ENCODE data around the gene ABHD12.

The ABHD12 gene

DNA sequence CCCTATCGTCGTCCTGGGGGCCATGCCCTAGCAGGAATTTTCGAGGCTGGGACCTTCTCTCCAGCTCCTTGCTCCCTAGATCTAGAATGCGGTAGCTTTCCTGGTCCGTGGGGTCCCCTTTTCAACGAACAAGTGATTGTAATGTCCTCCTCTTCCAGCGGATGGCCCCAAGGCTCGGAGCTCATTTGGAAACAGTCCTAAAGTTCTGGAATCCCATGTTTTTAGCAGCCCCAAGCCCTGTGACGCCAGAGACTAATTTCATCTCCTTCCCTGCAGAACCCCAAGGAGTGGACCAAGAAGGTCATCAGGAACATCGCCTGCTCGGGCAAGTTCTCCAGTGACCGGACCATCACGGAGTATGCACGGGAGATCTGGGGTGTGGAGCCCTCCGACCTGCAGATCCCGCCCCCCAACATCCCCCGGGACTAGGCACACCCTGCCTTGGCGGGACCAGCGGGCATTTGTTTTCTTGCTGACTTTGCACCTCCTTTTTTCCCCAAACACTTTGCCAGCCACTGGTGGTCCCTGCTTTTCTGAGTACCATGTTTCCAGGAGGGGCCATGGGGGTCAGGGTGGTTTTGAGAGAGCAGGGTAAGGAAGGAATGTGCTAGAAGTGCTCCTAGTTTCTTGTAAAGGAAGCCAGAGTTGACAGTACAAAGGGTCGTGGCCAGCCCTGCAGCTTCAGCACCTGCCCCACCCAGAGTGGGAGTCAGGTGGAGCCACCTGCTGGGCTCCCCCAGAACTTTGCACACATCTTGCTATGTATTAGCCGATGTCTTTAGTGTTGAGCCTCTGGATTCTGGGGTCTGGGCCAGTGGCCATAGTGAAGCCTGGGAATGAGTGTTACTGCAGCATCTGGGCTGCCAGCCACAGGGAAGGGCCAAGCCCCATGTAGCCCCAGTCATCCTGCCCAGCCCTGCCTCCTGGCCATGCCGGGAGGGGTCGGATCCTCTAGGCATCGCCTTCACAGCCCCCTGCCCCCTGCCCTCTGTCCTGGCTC is 94.2 kb downstream of the ABHD12 start:
- DNase-seq (ENCODE audit: insufficient read length, low spot score) (no peak), FAIRE-seq (no peak)
- TF ChIP-seq, protein P1, sequence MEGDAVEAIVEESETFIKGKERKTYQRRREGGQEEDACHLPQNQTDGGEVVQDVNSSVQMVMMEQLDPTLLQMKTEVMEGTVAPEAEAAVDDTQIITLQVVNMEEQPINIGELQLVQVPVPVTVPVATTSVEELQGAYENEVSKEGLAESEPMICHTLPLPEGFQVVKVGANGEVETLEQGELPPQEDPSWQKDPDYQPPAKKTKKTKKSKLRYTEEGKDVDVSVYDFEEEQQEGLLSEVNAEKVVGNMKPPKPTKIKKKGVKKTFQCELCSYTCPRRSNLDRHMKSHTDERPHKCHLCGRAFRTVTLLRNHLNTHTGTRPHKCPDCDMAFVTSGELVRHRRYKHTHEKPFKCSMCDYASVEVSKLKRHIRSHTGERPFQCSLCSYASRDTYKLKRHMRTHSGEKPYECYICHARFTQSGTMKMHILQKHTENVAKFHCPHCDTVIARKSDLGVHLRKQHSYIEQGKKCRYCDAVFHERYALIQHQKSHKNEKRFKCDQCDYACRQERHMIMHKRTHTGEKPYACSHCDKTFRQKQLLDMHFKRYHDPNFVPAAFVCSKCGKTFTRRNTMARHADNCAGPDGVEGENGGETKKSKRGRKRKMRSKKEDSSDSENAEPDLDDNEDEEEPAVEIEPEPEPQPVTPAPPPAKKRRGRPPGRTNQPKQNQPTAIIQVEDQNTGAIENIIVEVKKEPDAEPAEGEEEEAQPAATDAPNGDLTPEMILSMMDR (IDR thresholded peaks at IDR 0.05; ENCODE audit: insufficient read depth, missing control alignments), result peak; percentile 25

DNA sequence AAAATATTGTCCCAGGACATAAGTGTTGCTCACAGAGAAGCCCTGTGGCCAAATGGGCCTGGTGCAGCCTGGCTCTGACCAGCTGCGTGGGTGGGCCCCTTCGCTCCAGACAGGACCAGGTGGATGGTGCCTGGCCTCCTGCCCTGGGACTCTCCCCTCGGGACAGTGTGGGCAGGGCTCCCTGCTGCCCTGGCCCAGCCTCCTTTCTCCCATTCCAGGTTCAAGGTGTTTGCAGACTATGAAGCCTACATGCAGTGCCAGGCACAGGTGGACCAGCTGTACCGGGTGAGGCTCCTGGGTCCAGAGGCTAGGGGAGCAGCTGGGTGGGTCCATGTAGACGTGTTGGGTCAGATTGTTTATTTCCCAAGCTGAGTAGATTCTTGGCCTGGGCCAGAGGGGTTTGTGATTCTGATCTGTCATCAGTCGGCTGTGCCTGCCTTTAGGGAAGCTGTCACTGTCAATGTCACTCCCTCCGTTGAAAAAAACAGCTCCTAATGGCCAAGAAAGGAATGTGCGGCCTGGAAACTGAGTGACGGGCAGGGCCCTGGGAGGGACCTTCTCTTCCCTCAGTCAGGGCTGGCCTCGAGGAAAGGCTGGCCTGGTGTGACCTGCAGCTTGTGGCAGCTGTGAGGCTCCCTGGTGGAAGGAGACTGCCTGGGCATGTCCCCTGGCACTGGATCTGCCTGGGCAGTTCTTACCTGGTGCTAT is 95.1 kb downstream of the ABHD12 start:
- TF ChIP-seq, protein P1 (IDR thresholded peaks at IDR 0.05; ENCODE audit: insufficient read depth, missing control alignments), result no peak
- DNase-seq (ENCODE audit: insufficient read length, low spot score) (no peak), FAIRE-seq (no peak)

DNA sequence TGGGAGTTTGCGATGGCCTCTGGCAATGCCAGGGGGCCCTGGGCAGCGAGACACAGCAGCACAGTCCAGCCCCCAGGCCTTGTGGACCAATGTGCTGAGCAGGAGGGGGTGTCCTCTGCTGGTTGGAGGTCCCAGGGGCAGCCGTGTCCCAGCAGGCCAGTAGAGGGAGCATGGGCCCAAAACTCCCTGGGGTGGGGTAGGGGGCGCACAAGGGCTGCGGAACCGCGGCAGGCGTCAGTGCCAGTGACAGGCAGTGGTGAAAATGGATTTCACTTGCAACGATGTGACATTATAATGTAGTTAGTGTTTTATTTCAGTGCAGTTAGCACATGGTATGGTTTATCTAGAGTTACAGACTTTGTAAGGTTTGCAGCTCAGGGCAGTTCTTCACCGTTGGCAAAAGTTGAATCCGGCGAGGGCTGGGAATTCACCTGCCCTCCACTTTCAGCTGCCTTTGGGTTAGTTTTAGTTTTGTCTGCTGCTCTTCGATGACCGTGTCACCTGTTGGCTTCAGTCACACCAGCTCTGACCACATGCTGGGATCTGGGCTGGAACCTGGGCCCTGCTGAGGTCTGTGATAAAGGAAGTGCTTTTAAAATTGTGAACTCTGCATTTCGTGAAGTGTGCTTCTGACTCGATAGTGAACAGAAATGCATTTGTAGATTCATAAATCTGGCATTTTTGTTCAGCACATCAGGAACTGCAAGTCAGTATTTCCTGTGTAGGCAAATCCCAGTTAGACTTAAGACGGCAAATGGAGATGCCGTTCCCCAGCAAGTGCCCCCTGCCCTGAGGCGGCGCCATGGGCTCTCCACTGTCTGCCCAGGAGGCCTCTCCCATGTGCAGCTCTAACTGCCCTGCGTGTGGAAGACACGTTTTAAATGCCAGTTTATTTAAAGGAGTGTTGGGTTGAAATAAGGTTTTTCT is 95.9 kb downstream of the ABHD12 start:
- TF ChIP-seq, protein P1 (IDR thresholded peaks at IDR 0.05; ENCODE audit: insufficient read depth, missing control alignments), result peak; percentile 91
- DNase-seq (ENCODE audit: insufficient read length, low spot score) (peak; percentile 39), FAIRE-seq (no peak)

DNA sequence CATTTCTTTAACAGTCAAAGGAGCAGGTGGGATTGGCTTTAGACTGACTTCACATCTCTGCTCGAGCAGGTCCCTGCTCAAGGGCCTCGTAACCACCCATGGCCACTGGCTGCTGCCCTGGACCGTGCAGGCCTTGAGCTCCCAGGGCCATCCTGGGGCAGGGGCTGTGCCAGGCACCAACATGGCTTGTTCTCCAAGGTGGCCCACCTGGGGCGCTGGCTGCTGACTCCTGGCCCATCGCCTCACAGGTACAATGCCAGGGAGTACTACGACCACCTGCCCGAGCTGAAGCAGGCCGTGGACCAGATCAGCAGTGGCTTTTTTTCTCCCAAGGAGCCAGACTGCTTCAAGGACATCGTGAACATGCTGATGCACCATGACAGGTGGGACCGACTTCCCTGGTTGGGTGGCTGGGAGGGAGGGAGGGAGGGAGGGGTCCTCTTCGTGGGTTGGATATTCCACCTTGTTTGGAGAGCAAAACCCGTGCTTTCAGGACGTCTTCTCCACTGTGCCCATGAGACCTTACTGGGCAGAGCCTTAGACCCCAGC is 96.7 kb downstream of the ABHD12 start:
- TF ChIP-seq, protein P1 (IDR thresholded peaks at IDR 0.05; ENCODE audit: insufficient read depth, missing control alignments), result no peak
- no peak for FAIRE-seq
- no peak for DNase-seq (ENCODE audit: insufficient read length, low spot score)

DNA sequence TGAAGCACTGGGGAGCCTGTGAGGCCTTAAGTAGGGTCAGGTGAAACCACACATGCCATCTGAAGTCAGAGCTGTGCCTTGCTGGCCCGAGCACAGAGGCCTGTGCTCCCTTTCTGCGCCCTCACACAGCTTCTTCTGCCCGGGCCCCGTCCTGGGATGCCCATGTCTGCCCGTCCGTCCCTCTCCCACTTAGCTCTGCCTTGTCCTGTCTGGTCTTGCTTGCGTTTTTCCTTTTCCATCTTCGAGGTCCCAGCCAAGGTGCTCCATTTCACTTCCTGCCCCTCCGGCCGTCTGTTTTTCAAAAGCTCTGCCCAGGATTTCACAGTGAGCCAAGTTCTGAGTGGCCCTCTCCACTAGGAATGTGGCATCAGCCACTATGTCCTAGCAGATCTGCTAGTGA is 97.1 kb downstream of the ABHD12 start:
- TF ChIP-seq, protein P1 (IDR thresholded peaks at IDR 0.05; ENCODE audit: insufficient read depth, missing control alignments), result no peak
- FAIRE-seq, result no peak
- no peak for DNase-seq (ENCODE audit: insufficient read length, low spot score)

DNA sequence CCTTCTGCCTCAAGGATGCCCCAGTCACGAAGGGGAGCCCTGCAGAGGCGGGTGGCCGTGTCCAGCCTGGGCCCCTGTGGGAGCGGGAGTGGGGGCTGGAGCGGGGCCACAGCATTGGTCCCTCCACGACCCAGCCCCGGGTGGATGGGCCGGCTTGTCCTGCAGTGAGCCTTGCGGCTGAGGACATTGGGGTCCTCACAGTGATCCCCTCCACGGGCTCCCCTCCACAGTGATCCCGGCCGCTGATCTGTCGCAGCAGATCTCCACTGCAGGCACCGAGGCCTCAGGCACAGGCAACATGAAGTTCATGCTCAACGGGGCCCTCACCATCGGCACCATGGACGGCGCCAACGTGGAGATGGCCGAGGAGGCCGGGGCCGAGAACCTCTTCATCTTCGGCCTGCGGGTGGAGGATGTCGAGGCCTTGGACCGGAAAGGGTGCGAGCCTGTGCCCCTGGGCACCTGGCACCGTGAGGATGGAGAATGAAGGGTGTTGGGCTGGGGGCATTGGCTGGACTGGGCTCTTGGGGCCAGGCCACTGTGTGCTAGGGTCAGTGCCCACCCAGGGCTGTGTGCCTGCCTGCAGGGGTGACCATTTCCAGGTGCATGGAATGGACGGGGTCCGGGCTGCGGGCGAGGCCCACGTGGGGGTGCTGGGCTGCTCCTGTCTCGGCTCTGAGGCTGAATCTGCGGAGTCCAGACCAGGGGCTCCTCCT is 98.3 kb downstream of the ABHD12 start:
- DNase-seq (ENCODE audit: insufficient read length, low spot score) (no peak), FAIRE-seq (no peak)
- TF ChIP-seq, protein P1 (IDR thresholded peaks at IDR 0.05; ENCODE audit: insufficient read depth, missing control alignments), result no peak
